Superior temporal gyrus (tissue), 1 donor: ENCODE measurements around the gene CD82.

Source experiments
- DNase-seq: peaks from one replicate; pipeline ENCODE4 v3.0.0-alpha.2; 2016; ENCODE audit errors: extremely low spot score

CD82 gene

GRCh38 chr11:44565211-44565952 lies at the start of gene CD82:
Gene CD82, plus strand, starts transcription at chr11:44565663. Its CDS starts 29,000 bp downstream, at chr11:44594663.
- peak; percentile 98 for DNase-seq

GRCh38 chr11:44516688-44517507 lies 48.6 kb upstream of the CD82 start:
- no peak for DNase-seq

- no peak for DNase-seq
Observed at GRCh38 chr11:44517541-44517940, 47.9 kb upstream of the CD82 start.

- DNase-seq = no peak
Observed at GRCh38 chr11:44518968-44519550, 46.4 kb upstream of the CD82 start.

GRCh38 chr11:44519989-44520737 lies 45.3 kb upstream of the CD82 start:
- DNase-seq = no peak

- DNase-seq = no peak
Observed at GRCh38 chr11:44521148-44521547, 44.3 kb upstream of the CD82 start.

- DNase-seq = no peak
Observed at GRCh38 chr11:44522294-44522693, 43.2 kb upstream of the CD82 start.

- DNase-seq = no peak
Observed at GRCh38 chr11:44524346-44524745, 41.1 kb upstream of the CD82 start.

GRCh38 chr11:44524751-44525201 lies 40.7 kb upstream of the CD82 start:
- DNase-seq = no peak

- DNase-seq = no peak
Observed at GRCh38 chr11:44525473-44526252, 39.8 kb upstream of the CD82 start.

- DNase-seq = no peak
Observed at GRCh38 chr11:44526438-44526837, 39.0 kb upstream of the CD82 start.

- DNase-seq = no peak
Observed at GRCh38 chr11:44527476-44527875, 38.0 kb upstream of the CD82 start.

- DNase-seq = no peak
Observed at GRCh38 chr11:44528103-44528502, 37.4 kb upstream of the CD82 start.

GRCh38 chr11:44528581-44528980 lies 36.9 kb upstream of the CD82 start:
- no peak for DNase-seq

- no peak for DNase-seq
Observed at GRCh38 chr11:44529895-44530412, 35.5 kb upstream of the CD82 start.

- DNase-seq = no peak
Observed at GRCh38 chr11:44530413-44531115, 34.9 kb upstream of the CD82 start.

- no peak for DNase-seq
Observed at GRCh38 chr11:44531116-44531504, 34.4 kb upstream of the CD82 start.

- no peak for DNase-seq
Observed at GRCh38 chr11:44531636-44532035, 33.8 kb upstream of the CD82 start.

- DNase-seq = no peak
Observed at GRCh38 chr11:44532809-44533208, 32.7 kb upstream of the CD82 start.
